Right ventricle myocardium superior (tissue), 1 donor: ENCODE results near the gene MLLT1. TPM values are rescaled to one million over a fixed set of nuclear protein-coding genes. Genes with fewer than 3 reads are reported as not detected.

Source experiments
- ATAC-seq: fragments of 200-7000 bp; cut with Tn5 transposase; one replicate; pipeline ENCODE4 v1.9.1; 2020; ENCODE audit warnings: mild to moderate bottlenecking; ENCODE audit not compliant: poor library complexity
- DNase-seq: peaks from one replicate; pipeline ENCODE4 v3.0.0-alpha.2; 2020
- intact Hi-C: fragments of 100-400 bp; cut with DNase I; formaldehyde crosslinking; loops from one replicate; pipeline ENCODE4 v1.11.2; 2022
- total RNA-seq: library from RNA; stranded (reverse); fragmentation: NEBNext Ultra II Directional; extraction: Animal tissue kit (Norgen Biotek cat#: 25700); gene quantifications from one replicate; pipeline ENCODE4 v1.2.1, GENCODE V29; 2021
- donor health status: DM: no; HTN: yes; CAD: no; lungs with severe emphysema.

Gene MLLT1
- total RNA-seq, 1 donor from 2014 or later, result 37.2 TPM

DNA sequence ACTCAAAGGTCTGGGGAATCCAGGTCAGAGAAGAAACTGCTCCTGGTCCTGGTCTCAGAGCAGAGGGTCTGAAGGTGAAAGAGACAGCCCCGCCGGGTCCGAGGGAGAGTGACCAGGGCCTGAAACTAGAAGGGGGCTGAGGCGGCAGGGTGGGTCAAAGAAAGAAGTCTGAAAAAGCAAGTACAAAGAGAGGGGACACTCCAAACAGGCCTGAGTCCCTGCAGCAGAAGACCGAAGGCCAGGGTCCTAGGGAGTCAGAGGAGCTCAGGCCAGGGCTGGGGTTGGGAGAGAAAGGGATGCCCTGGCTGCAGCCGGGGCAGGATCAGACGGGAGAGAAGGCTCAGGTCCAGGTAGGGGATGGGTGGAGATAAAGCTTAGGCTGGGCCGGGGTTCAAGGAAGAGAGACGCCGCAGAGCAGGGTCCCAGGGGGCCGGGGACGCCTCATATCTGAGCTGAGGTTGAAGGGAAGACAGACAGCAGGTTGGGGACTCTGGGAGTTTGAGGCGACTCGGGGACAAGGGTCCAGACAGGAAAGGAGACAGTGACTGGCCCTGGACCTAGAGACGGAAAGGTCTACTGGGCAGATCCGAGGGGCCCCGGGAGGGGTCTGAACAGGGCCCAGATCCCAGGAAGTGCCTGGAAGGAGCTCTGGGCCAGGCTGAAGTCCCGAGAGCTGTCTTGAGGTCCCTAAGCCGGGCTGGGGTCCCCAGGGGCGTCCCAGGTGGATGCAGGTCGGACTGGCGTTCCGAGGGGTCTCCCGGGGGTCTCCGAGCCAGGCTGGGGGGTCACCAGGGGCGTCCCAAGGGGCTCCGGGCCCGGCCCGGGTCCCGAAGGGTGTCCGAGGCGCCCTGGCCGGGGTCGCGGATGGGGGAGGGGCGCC, 795 bp downstream of the MLLT1 start:
- intact Hi-C loops, result loop anchor here (5.0 kb wide), 1 partner anchor 57 kb away; no protein-coding TSS in a partner anchor
- DNase-seq (peak; percentile 34), ATAC-seq (no peak)

DNA sequence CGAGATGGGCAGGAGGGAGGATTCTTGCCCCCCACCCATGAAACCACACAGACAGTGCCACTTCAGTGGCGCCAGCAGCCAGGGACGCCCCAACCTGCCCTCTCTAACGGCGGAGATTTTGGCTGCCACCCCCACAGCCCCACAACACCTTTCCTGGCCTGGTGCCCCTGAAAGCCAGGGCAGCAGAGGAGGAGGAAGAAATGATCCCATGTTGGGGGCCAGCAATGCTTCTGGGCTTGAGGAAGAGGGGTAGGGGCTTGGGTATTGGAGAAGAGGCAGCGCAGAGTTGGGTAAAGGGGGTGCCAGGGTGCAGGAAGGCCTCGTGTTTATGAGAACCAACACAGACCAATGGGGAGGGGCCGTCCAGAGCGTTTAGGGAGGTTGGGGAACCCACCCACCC, 1.7 kb downstream of the MLLT1 start:
- DNase-seq (no peak), ATAC-seq (no peak)
- intact Hi-C loops, result loop anchor here (5.0 kb wide), 1 partner anchor 56 kb away; no protein-coding TSS in a partner anchor

DNA sequence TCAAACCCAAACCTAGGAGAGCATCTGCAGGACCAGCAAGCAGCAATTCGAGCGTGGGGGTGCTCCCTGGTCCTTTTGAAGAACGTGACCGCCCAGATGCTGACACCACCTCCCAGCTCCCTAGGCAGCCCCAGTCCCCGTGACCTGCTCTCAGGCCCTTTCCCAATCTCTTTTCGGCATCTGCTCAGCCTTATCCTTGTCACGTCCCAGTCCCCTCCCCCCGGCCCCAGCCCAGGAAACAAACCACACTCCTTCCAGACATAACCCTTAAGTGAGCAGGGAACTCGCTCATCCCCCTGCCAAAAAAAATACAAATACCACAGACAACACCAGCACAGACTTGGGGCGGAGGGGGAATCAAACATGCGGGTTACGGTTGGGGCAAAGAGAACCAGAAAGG, 3.3 kb downstream of the MLLT1 start:
- intact Hi-C loops, result loop anchor here (5.0 kb wide), 1 partner anchor 54 kb away; no protein-coding TSS in a partner anchor
- DNase-seq, result peak; percentile 68
- no peak for ATAC-seq

DNA sequence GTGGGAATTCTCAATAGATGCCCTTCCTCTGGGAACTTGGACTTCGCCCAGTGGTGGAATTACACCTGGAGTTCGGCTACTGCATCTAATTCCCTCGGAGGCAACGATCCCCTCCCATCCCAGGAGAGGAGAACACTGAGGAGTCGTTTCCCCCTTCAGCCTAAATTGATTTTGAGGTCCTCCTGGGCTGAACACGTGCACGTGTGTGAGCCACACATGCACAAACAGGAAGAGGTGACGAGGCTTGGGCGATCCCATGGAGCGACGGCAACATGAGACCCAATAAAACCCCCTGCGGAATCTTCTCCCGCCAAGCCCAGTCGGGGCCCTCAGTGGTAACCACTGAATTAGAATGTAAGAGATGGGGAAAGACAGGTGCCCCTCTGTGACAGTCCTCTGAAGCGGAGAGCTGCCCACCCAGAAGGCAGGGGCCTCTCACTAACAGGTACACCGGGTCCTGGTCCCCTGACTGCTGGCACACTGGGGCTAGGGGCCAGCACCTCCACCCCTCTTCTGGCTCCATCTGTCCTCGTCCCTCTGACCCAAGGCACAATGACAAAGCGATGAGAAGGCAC, 4.5 kb downstream of the MLLT1 start:
- DNase-seq (peak; percentile 37), ATAC-seq (no peak)
- intact Hi-C loops, result loop anchor here (5.0 kb wide), 1 partner anchor 53 kb away; no protein-coding TSS in a partner anchor

DNA sequence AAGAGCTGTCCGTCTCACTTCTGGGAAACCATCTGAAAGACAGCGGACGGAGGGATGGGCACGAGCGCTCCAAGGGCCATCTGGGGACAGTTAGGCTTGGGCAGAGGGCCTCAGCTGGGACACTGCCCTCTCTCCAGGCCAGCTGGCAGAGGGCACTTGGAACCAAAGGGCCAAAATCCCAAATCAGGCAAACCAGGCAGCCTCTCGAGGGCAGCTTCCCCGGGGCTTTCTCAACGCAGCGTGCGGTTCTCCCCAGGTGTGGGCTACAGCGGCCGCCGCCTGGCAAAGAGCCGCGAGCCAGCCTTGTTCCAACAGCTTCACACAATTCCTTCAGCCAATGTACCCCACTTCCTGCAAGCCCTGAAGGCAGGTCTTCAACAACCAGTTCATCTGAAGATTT, 5.0 kb downstream of the MLLT1 start:
- DNase-seq (peak; percentile 66), ATAC-seq (peak; percentile 42)
- intact Hi-C loops, result loop anchor here (5.0 kb wide), 2 partner anchors 42 to 52 kb away; no protein-coding TSS in a partner anchor

DNA sequence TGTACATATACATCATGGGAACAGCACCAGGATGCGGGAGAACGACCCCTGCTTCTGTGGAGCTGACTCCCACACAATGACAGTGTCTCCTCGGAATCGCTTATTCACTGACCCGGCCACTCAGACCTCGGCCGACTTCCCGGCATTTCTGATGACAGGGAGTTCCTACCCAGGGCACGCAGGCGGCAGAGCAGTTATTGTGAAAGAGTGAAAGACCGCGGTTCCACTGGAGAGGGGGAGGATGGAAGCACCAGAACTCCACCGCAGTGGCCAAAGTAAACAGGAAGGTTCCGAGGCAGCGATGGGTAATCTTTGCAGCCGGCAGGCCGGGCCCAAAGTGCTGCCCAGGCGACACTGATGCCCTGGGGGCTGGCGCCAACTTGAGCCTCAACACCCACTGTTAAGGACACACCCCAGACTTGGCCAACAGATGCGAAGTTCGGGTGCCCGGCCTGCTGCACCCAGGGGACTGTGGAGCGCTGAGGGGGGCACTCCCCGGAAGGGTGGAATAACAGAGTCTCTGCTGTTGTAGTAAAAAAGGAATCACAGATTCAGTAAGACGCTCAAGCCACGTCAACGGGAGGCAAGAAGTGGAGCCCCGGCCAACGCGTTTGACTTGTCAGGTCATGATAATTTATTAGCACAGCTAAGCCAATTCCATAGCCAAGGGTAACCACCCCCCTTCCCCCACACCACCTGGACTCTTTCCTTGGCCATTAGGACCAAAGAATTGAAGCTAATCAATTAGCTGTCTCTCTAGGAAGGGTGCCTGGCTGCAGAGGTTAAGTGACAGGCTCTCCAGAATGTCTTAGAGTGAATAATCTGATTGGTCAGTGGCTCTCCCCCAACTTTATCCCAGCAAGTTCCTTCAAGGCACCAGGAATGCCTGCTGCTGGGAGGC, 5.8 kb downstream of the MLLT1 start:
- peak; percentile 91 for DNase-seq
- intact Hi-C loops, result loop anchor here (5.0 kb wide), 1 partner anchor 42 kb away; no protein-coding TSS in a partner anchor
- peak; percentile 81 for ATAC-seq

DNA sequence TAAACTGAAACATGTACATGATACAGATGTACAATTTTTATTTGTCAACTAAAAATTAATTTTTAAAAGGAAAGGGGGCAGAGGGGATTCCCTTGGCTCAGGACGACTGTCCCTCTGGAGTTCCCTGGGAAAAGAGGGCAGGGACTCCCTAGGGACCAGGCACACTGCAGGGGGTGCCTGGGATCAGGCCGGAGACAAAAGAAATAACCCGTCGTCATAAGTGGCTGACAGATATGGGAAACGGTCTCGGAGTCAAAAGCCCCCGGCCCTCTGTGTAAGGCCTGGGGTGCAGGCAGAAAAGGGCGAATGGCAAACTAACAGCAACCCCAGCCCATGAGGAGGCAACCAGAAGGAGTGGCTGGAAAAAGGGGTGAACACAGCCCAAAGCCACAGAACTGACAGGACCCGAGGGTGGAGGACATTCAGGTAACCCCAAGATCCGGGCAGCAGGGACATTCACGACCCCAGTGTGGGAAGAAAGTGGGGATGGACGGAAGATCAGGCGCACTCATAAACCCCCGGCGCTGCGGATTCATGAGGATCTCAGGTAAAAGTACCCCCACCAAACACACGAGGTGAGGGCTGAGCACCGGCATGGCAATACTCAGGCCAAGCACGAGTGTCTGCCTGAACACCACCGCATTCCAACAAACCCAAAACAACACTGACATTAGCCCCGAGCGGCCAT, 6.7 kb downstream of the MLLT1 start:
- ATAC-seq (no peak), DNase-seq (peak; percentile 37)
- intact Hi-C loops, result loop anchor here (5.0 kb wide), 1 partner anchor 41 kb away; no protein-coding TSS in a partner anchor

DNA sequence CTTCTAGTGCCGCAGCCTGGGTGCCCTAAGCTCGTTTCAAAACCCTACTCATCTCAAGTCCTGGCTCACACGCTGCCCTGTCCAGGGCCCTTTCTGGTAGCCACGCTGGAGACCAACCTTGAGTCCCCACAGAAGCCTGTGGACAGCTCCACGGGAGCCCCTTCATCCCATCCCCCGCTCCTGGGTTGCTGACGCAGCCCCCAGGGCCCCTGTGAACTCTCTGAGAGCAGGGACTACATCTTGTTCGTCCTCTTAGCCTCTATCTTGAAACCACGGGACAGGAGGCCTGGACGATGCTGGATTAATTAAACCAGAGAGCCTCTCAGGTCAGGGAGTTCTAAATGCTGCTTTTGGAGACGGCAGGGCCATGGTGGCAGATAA, 7.4 kb downstream of the MLLT1 start:
- DNase-seq (no peak), ATAC-seq (peak; percentile 13)
- intact Hi-C loops, result loop anchor here (5.0 kb wide), 1 partner anchor 40 kb away; no protein-coding TSS in a partner anchor

DNA sequence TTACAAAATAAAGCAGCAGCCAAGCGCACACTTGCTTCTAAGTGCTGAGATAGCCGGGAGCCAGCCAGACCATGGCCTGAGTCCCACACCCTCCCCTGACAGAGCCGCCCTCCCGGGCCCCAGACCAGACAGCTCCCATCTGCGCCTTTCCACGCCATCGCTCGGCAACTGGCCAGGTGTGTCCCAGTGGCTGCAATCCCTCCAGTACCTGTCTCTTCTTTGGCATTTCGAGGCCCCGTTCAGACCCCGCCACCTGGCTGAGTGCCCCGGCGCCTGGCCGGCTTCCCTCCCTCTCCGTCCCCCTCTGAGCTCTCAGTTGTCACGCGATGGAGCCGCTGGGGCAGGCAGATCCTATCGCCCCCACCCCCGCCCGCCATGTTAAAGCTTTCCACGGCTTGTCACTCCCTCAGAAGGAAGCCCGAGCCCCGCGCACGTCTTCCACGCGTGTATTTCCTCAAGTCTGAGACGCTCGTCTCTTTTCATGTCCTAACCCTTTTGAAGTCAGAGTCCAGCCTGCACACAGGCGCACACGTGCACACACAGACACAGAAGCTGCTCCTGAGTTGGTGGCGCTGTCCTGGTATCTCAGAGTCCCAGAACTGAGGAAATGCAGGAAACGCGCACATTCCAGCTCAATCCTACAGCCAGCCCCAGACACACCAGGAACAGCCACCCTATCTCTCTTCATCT, 7.9 kb downstream of the MLLT1 start:
- DNase-seq (peak; percentile 95), ATAC-seq (peak; percentile 85)
- intact Hi-C loops, result loop anchor here (5.0 kb wide), 1 partner anchor 40 kb away; no protein-coding TSS in a partner anchor

DNA sequence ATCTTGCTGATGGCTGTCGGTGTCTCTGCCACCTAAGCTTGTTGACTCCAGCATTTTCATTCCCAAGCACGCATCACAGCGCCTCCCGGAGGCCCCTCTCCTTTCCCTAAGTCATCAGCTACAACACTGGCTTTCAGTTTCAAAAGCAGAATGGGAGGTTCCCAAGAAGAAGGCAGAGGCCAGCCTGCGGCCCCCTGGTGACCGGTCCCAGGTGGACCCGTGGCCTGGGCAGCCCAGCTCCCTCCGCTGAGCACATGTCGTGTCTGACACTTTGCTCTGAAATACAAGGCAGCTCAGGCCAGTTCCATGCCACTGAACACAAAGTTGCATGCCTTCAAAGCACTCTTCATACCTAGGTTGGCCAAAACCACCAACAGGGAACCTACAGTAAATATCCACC, 8.5 kb downstream of the MLLT1 start:
- intact Hi-C loops, result loop anchor here (5.0 kb wide), 1 partner anchor 39 kb away; no protein-coding TSS in a partner anchor
- DNase-seq, result peak; percentile 46
- peak; percentile 7 for ATAC-seq

DNA sequence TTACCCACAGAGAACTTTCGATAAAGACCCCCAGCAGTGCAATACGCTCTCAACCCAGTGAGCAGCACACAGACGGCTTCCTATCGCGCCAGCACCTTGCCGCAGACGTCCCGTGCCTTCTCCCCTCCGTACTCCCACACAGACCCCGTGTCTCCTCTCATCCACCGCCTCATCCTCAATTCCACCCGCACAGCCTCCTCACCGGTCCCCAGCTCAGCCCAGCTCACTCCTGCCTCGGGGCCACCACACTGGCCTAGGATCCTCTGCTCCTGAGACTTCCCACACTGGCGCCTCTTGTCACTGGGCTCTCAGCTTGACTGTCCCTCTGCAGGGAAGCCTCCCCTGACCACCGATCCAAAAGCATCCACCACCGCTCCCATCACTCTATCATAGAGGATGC, 9.0 kb downstream of the MLLT1 start:
- intact Hi-C loops, result loop anchor here (5.0 kb wide), 1 partner anchor 39 kb away; no protein-coding TSS in a partner anchor
- no peak for ATAC-seq
- no peak for DNase-seq

DNA sequence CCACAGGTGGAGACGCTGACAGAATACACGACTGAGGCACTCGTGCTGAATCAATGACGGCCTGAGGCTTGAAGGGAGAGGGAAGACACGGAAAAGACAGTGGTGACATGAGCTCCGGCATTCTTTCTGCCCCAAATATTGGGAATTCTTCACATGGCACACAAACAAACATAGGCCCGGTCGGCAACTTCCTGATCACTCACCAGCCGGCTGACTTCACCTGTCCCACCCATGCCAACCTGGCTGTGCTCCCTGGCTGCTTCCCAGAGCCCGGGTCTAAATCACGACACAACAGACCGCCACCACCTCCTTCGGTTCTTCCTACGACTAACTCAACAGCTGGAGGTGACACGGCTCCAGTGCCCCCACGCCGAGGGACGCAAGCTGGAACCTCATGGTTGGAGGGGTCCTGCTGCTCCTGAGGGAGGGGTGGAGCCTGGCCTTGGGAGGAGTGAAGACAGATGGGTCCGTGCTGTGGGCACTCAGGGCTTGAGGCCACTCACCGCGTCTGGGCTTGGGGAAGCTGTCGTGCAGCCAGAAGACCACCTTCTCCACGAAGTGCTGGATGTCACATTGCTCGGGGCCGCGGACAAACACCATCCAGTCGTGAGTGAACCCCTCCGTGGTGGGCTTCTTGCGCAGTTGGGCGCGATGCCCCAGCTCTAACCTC, 9.6 kb downstream of the MLLT1 start:
- ATAC-seq (no peak), DNase-seq (no peak)
- intact Hi-C loops, result loop anchor here (5.0 kb wide), 1 partner anchor 38 kb away; no protein-coding TSS in a partner anchor

DNA sequence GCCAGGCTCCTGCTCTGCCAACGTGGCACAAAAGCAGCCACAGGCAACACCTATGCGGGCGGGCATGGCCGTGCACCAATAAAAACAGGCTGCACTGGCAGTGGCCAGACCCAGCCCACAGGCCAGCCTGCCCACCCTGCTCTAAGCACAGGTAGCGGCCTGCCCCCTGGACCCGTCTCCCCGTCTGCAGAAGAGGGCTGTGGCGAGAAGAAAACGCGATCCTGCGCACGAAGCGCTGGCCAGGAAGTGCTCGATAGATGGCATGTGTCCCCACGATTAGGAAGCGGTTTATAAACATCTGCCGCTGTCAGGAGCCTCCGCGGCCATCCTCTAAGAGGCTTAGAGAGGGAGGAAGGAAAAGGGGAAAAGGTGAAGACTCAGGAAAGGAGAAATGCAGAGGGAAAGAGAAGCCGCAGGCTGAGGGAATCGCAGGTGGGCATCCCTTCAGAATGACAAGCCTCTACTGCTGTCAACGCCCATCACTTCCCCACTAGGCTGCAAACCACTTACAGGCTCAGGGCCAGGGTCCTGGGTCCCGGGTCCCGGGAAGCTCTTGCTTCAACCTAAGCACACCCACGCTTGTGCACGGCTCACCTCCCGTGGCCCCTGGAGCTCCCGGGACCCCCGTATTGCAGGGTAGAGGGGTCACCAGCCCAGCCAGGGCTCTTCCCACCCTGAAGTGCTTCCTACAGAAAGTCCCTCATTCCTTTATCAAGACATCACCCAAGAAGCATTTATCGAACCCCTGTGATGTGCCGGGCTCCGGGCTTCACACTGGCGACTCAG, 10.5 kb downstream of the MLLT1 start:
- DNase-seq (no peak), ATAC-seq (no peak)
- intact Hi-C loops, result no loop called here

DNA sequence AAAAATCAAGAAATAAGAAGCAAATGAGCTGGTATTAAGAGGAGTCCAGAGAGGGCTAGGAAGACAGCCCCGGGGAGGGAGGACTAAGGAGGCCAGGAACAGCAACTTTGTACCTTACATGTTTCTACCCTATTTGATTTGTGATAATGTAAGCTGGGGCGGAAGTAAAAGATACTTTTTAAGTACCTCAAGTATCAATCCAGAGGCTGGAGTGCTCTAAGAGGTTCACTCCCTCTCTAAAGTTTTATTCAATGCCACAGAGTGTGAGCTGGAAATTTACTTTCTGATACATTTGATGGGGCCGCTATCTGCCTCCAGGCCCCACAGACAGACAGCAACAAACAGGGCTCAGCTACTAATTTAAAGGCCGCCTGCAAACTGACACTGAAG, 11.4 kb downstream of the MLLT1 start:
- DNase-seq (no peak), ATAC-seq (no peak)
- intact Hi-C loops, result no loop called here

DNA sequence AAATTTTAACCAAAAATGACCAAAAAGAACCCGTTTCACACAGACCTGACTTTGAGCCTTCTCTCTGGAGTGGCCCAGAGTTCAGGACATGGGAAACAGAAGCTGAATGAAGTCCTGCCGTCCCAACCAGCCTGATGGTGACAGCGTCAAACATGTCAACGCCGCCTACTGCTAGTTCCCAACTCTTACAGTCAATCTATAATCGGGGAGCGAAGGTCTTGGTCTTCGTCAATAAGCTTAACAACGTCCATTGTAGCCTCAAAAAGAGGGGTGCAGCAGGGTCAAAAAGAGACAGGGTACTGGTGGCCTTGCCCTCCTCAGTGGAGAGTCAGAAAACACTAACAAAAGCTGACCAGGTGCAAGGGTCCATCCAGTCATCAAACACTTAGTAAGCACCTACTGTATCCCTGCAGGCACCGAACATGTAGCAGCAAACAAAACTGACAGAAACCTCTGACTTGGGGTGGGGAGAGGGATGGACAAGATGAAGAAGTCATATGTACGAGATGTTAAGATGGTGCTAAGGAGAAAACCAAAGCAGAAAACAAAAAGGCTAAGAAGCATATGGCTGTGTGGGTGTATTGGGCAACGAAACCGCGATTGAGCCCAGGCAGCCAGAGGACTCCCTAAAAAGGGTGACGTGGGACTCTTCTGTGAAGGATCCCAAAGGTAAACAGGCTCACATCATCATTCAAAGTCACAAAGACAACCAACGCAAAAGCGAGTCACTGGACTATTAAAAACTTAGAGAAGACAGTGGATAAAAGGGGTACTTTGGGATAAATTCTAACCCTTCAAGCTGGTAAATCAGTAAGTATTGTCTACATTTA, 12.0 kb downstream of the MLLT1 start:
- intact Hi-C loops, result no loop called here
- DNase-seq (no peak), ATAC-seq (no peak)
